Measurements from ENCODE around the gene MSANTD3. TPM values are rescaled to one million over a fixed set of nuclear protein-coding genes. Genes with fewer than 3 reads are reported as not detected.
A peak's percentile ranks its signal among the peaks of the same experiment; 100 is the strongest.

The MSANTD3 gene
- total RNA-seq, 1 experiment from 2014 or later = 35.7 TPM

- Mint-ChIP-seq H3K4me3 (peak overlapping the region; percentile 75 to 91), H3K36me3 (ENCODE audit: insufficient read depth in 1 of 3, low read depth in 3 of 3) (peaks cover 8 to 21% (median 11%) of the 10 kb centered on the region in 3 experiments), H3K4me1 (peaks cover 33 to 41% of the 10 kb centered on the region in 2 experiments), H3K9me3 (no peaks in the 10 kb centered on the region), H3K27ac (peak overlapping the region; percentile 8 to 86 (median 16); a peak in 4 of 7 replicates), H3K27me3 (ENCODE audit: low read depth) (0 out of 2 replicates have a peak, but pooled peaks cover 1% of the 10 kb centered on the region)
- H3K79me1 ChIP-seq (ENCODE audit: insufficient read depth, low read depth, low read length, poor library complexity, severe bottlenecking) = peaks cover 7% of the 10 kb centered on the region
- no CpG with 5 or more reads among the region's 65 CpGs for WGBS (ENCODE audit: extremely low coverage, insufficient read length, low lambda C conversion rate)
- peak overlapping the region; percentile 68 for H3K14ac ChIP-seq (ENCODE audit: insufficient read depth, low read length)
- peaks cover 6% of the 10 kb centered on the region; the same call in 1 of the 2 replicates for H3K4me1 ChIP-seq (ENCODE audit: insufficient read depth, low read length)
- no peak overlapping the region for H3K4ac ChIP-seq (ENCODE audit: low read depth, low read length)
- no peak overlapping the region for H2AK5ac ChIP-seq (ENCODE audit: insufficient read length, low read length)
- no peaks in the 10 kb centered on the region for H3K9me3 ChIP-seq (ENCODE audit: control insufficient read depth, low read depth, low read length)
- no peak overlapping the region for H3K56ac ChIP-seq (ENCODE audit: insufficient read length, low read depth, low read length)
- H3K23me2 ChIP-seq (ENCODE audit: insufficient read length, low read depth, low read length, poor library complexity, severe bottlenecking) = peaks cover 13% of the 10 kb centered on the region
- H3K18ac ChIP-seq (ENCODE audit: insufficient read length, low read depth, low read length) = no peak overlapping the region
- H3T11ph ChIP-seq (ENCODE audit: low read length) = no peak overlapping the region
- H4K8ac ChIP-seq (replicated peaks; ENCODE audit: insufficient read length, low read depth, low read length) = no peak overlapping the region
- H2BK15ac ChIP-seq (ENCODE audit: low read depth, low read length) = no peak overlapping the region
- no peaks in the 10 kb centered on the region for H3K27me3 ChIP-seq (ENCODE audit: insufficient read depth, low read length)
- DNase-seq = peak; percentile 69
- peaks cover 8% of the 10 kb centered on the region; the same call in 1 of the 2 replicates for H3K79me2 ChIP-seq (ENCODE audit: insufficient read depth, low read length)
- no peak overlapping the region for H2AFZ ChIP-seq (ENCODE audit: low read length)
- no peak overlapping the region for H2BK120ac ChIP-seq (ENCODE audit: low read depth, low read length, poor library complexity, severe bottlenecking)
- no peak overlapping the region for H3K27ac ChIP-seq (ENCODE audit: insufficient read length, low read depth, low read length)
- no peaks in the 10 kb centered on the region for H4K20me1 ChIP-seq (ENCODE audit: control insufficient read depth, insufficient read depth, insufficient read length)
- H3K4me2 ChIP-seq (ENCODE audit: insufficient read depth, insufficient read length, low read length) = peak overlapping the region; percentile 72
- no peak overlapping the region for H2BK20ac ChIP-seq (ENCODE audit: low read depth, low read length, poor library complexity, severe bottlenecking)
- H3K23ac ChIP-seq (ENCODE audit: insufficient read length, low read depth, low read length) = no peak overlapping the region
- peak overlapping the region; percentile 12 for H3K9ac ChIP-seq (ENCODE audit: extremely low read depth, insufficient read length, low read length)
- TF ChIP-seq, protein P1, sequence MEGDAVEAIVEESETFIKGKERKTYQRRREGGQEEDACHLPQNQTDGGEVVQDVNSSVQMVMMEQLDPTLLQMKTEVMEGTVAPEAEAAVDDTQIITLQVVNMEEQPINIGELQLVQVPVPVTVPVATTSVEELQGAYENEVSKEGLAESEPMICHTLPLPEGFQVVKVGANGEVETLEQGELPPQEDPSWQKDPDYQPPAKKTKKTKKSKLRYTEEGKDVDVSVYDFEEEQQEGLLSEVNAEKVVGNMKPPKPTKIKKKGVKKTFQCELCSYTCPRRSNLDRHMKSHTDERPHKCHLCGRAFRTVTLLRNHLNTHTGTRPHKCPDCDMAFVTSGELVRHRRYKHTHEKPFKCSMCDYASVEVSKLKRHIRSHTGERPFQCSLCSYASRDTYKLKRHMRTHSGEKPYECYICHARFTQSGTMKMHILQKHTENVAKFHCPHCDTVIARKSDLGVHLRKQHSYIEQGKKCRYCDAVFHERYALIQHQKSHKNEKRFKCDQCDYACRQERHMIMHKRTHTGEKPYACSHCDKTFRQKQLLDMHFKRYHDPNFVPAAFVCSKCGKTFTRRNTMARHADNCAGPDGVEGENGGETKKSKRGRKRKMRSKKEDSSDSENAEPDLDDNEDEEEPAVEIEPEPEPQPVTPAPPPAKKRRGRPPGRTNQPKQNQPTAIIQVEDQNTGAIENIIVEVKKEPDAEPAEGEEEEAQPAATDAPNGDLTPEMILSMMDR (conservative IDR thresholded peaks at IDR 0.05) = no peak
- H4K5ac ChIP-seq (ENCODE audit: insufficient read length, low read depth, low read length) = no peak overlapping the region
- H2BK5ac ChIP-seq (ENCODE audit: insufficient read length, low read length) = no peak overlapping the region
- H2BK12ac ChIP-seq (ENCODE audit: insufficient read length, low read depth, low read length) = no peak overlapping the region
- no peak overlapping the region for H4K91ac ChIP-seq (ENCODE audit: insufficient read length, low read depth, low read length)
Measured at GRCh38 chr9:100427366-100428263, 672 bp downstream of the MSANTD3 start.
